Esophagus mucosa (tissue), 1 donor: ENCODE results near the gene IL17RB. TPM values are rescaled to one million over a fixed set of nuclear protein-coding genes. Genes with fewer than 3 reads are reported as not detected.

Experiments used
- ATAC-seq: fragments of 200-7000 bp; cut with Tn5 transposase; one replicate; pipeline ENCODE4 v1.9.1; 2020
- total RNA-seq: library from RNA; stranded (reverse); gene quantifications from one replicate; pipeline ENCODE4 v1.2.4, GENCODE V29; 2023
- donor health status: DM: yes; HTN: yes; CAD: no.

The IL17RB gene
- 0.20 TPM for total RNA-seq

- ATAC-seq = peak; percentile 71
Measured at GRCh38 chr3:53846134-53846850, at the start of gene IL17RB, which contains the start of gene CHDH. Gene IL17RB, plus strand, starts transcription at chr3:53846568. Its CDS starts 21 bp downstream, at chr3:53846589. Gene CHDH, minus strand, starts transcription at chr3:53846419. Its CDS starts 22,411 bp downstream, at chr3:53824008.

GRCh38 chr3:53798144-53798543, 48.2 kb upstream of the IL17RB start:
- ATAC-seq = no peak

- ATAC-seq = no peak
Measured at GRCh38 chr3:53799338-53799865, 47.0 kb upstream of the IL17RB start.

GRCh38 chr3:53800041-53800906, 46.1 kb upstream of the IL17RB start:
- ATAC-seq = peak; percentile 90

GRCh38 chr3:53801319-53801718, 45.0 kb upstream of the IL17RB start:
- no peak for ATAC-seq

GRCh38 chr3:53802256-53802880, 44.0 kb upstream of the IL17RB start:
- no peak for ATAC-seq

- no peak for ATAC-seq
Measured at GRCh38 chr3:53803124-53803815, 43.1 kb upstream of the IL17RB start.

- no peak for ATAC-seq
Measured at GRCh38 chr3:53803816-53804695, 42.3 kb upstream of the IL17RB start.

- ATAC-seq = no peak
Measured at GRCh38 chr3:53804697-53805462, 41.5 kb upstream of the IL17RB start.

- no peak for ATAC-seq
Measured at GRCh38 chr3:53805463-53806159, 40.8 kb upstream of the IL17RB start.

GRCh38 chr3:53806182-53807116, 39.9 kb upstream of the IL17RB start:
- no peak for ATAC-seq

- ATAC-seq = no peak
Measured at GRCh38 chr3:53807117-53807810, 39.1 kb upstream of the IL17RB start.

- ATAC-seq = no peak
Measured at GRCh38 chr3:53808496-53808895, 37.9 kb upstream of the IL17RB start.

- no peak for ATAC-seq
Measured at GRCh38 chr3:53809267-53809666, 37.1 kb upstream of the IL17RB start.

- no peak for ATAC-seq
Measured at GRCh38 chr3:53809764-53810400, 36.5 kb upstream of the IL17RB start.

GRCh38 chr3:53811143-53811927, 35.0 kb upstream of the IL17RB start:
- no peak for ATAC-seq

GRCh38 chr3:53812434-53812833, 33.9 kb upstream of the IL17RB start:
- ATAC-seq = no peak
